DND-41 (cell line): ENCODE results near the gene FOXK1.

Experiments
- ATAC-seq: fragments of 200-7000 bp; cut with Tn5 transposase; 3 replicates; pipeline ENCODE4 v1.9.1; 2021; ENCODE audit warnings: low read depth; ENCODE audit not compliant: insufficient read depth
- DNase-seq: peaks from one replicate; pipeline ENCODE4 v3.0.0-alpha.2; 2020
- H2AFZ ChIP-seq: 2 replicates; pipeline ENCODE4 v1.6.0; 2012; ENCODE audit warnings: low read depth, low read length
- H3K27ac ChIP-seq: 2 replicates; pipeline ENCODE4 v1.5.1; 2012; ENCODE audit warnings: low read length, inconsistent platforms
- H3K27me3 ChIP-seq: fragments of 200-600 bp; sonication (generic); 2 replicates; pipeline ENCODE4 v1.6.0; 2012; ENCODE audit warnings: low read length, mild to moderate bottlenecking, inconsistent platforms; ENCODE audit not compliant: insufficient read depth, poor library complexity
- H3K36me3 ChIP-seq: 2 replicates; pipeline ENCODE4 v1.5.1; 2012; ENCODE audit warnings: low read length, inconsistent platforms; ENCODE audit not compliant: insufficient read depth
- H3K4me1 ChIP-seq: 2 replicates; pipeline ENCODE4 v1.5.1; 2012; ENCODE audit warnings: mild to moderate bottlenecking, low read length; ENCODE audit not compliant: insufficient read depth
- H3K4me2 ChIP-seq: 2 replicates; pipeline ENCODE4 v1.6.0; 2012; ENCODE audit warnings: mild to moderate bottlenecking, moderate library complexity, low read length, inconsistent platforms; ENCODE audit not compliant: insufficient read depth
- H3K4me3 ChIP-seq, 2 experiments: fragments of 200-600 bp in 1 of 2; shearing (Covaris generic) in 1 of 2; 2 replicates each; pipeline ENCODE4 v1.5.1; 2012 to 2016; ENCODE audit warnings: inconsistent platforms in 2 of 2, low read length in 2 of 2, mild to moderate bottlenecking in 2 of 2, low read depth in 1 of 2, moderate library complexity in 1 of 2
- H3K79me2 ChIP-seq: 2 replicates; pipeline ENCODE4 v1.6.0; 2012; ENCODE audit warnings: low read length, inconsistent platforms; ENCODE audit not compliant: insufficient read depth
- H3K9ac ChIP-seq: 2 replicates; pipeline ENCODE4 v1.6.0; 2012; ENCODE audit warnings: low read depth, mild to moderate bottlenecking, inconsistent platforms, low read length, moderate library complexity
- H3K9me3 ChIP-seq: 2 replicates; pipeline ENCODE4 v1.5.1; 2012; ENCODE audit warnings: low read length, moderate library complexity, mild to moderate bottlenecking, inconsistent platforms; ENCODE audit not compliant: insufficient read depth, severe bottlenecking
- H4K20me1 ChIP-seq: 2 replicates; pipeline ENCODE4 v1.6.0; 2012; ENCODE audit warnings: low read length; ENCODE audit not compliant: insufficient read depth
- CTCF ChIP-seq: IDR thresholded peaks from 2 replicates; pipeline ENCODE4 v1.5.1; 2012; ENCODE audit warnings: borderline replicate concordance, low read length, moderate library complexity, mild to moderate bottlenecking; ENCODE audit not compliant: poor library complexity, severe bottlenecking; ENCODE audit errors: extremely low read depth
- EZH2 ChIP-seq: IDR thresholded peaks from 3 replicates; pipeline ENCODE4 v1.6.1; 2012; ENCODE audit warnings: borderline replicate concordance, low read depth, mild to moderate bottlenecking, moderate library complexity, low read length, inconsistent platforms; ENCODE audit not compliant: severe bottlenecking

FOXK1 gene

GRCh38 chr7:4638781-4639575, 43.1 kb upstream of the FOXK1 start:
- Histone ChIP-seq H3K4me3 (no peak overlapping the region), H3K27me3 (no peaks in the 10 kb centered on the region), H3K9ac (no peak overlapping the region), H3K4me2 (no peak overlapping the region), H3K36me3 (no peaks in the 10 kb centered on the region), H3K79me2 (peaks cover 10% of the 10 kb centered on the region), H2AFZ (no peak overlapping the region), H4K20me1 (no peaks in the 10 kb centered on the region), H3K4me1 (peaks cover 19% of the 10 kb centered on the region), H3K9me3 (no peaks in the 10 kb centered on the region), H3K27ac (no peak overlapping the region)
- no peak for DNase-seq
- TF ChIP-seq CTCF (no peak), EZH2 (no peak)
- ATAC-seq = no peak

- peak; percentile 64 for ATAC-seq
Measured at GRCh38 chr7:4641091-4641666, 40.9 kb upstream of the FOXK1 start.

GRCh38 chr7:4641667-4642467, 40.2 kb upstream of the FOXK1 start:
- peak overlapping the region; percentile 92 for H3K4me2 ChIP-seq
- peak overlapping the region; percentile 93 for H2AFZ ChIP-seq
- ATAC-seq (peak; percentile 83), DNase-seq (peak; percentile 96)
- peaks cover 19% of the 10 kb centered on the region for H3K4me1 ChIP-seq
- H3K9me3 ChIP-seq = no peaks in the 10 kb centered on the region
- H3K36me3 ChIP-seq = no peaks in the 10 kb centered on the region
- H3K79me2 ChIP-seq = peaks cover 10% of the 10 kb centered on the region
- no peaks in the 10 kb centered on the region for H4K20me1 ChIP-seq
- peak overlapping the region; percentile 92 for H3K27ac ChIP-seq
- H3K9ac ChIP-seq = peak overlapping the region; percentile 87
- H3K4me3 ChIP-seq = peak overlapping the region; percentile 57 to 65
- TF ChIP-seq CTCF (peak; percentile 76), EZH2 (no peak)
- no peaks in the 10 kb centered on the region for H3K27me3 ChIP-seq

More at GRCh38 chr7:4641091-4641666, 40.9 kb upstream of the FOXK1 start:
- Histone ChIP-seq H3K27ac (peak overlapping the region; percentile 83), H3K9me3 (no peaks in the 10 kb centered on the region), H3K4me2 (peak overlapping the region; percentile 92), H3K4me1 (peaks cover 19% of the 10 kb centered on the region), H3K27me3 (no peaks in the 10 kb centered on the region), H3K36me3 (no peaks in the 10 kb centered on the region), H3K4me3 (peak overlapping the region; percentile 57 to 65), H2AFZ (peak overlapping the region; percentile 93), H3K79me2 (peaks cover 10% of the 10 kb centered on the region), H3K9ac (peak overlapping the region; percentile 87), H4K20me1 (no peaks in the 10 kb centered on the region)
- TF ChIP-seq EZH2 = no peak
- TF ChIP-seq CTCF = no peak
- DNase-seq = no peak
